ENCODE data around the gene OR51V1.
"Not testable (repeated sequence)": the region's sequence is repeated elsewhere in the genome, so short reads cannot be mapped to it uniquely, and the experiment has no call there.

Gene OR51V1

GRCh38 chr11:5200582-5200981 is at the start of gene OR51V1:
Gene OR51V1 (minus strand): TSS chr11:5200682. CDS start chr11:5200682, 0 bp downstream.
- DNase-seq = no peak

GRCh38 chr11:5249807-5250396 is 49.4 kb upstream of the OR51V1 start, which contains the start of gene HBG1:
Gene HBG1 (minus strand): TSS chr11:5249857. CDS start chr11:5249804, 53 bp downstream.
- DNase-seq = not testable (repeated sequence)

DNA sequence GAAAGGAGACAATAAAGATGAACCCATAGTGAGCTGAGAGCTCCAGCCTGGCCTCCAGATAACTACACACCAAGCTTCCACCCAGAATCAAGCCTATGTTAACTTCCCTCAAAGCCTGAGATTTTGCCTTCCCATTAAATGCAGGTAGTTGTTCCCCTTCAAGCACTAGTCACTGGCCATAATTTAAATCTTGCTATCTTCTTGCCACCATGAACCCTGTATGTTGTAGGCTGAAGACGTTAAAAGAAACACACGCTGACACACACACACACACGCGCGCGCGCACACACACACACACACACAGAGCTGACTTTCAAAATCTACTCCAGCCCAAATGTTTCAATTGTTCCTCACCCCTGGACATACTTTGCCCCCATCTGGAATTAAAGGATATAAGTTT is 48.0 kb upstream of the OR51V1 start:
- not testable (repeated sequence) for DNase-seq

DNA sequence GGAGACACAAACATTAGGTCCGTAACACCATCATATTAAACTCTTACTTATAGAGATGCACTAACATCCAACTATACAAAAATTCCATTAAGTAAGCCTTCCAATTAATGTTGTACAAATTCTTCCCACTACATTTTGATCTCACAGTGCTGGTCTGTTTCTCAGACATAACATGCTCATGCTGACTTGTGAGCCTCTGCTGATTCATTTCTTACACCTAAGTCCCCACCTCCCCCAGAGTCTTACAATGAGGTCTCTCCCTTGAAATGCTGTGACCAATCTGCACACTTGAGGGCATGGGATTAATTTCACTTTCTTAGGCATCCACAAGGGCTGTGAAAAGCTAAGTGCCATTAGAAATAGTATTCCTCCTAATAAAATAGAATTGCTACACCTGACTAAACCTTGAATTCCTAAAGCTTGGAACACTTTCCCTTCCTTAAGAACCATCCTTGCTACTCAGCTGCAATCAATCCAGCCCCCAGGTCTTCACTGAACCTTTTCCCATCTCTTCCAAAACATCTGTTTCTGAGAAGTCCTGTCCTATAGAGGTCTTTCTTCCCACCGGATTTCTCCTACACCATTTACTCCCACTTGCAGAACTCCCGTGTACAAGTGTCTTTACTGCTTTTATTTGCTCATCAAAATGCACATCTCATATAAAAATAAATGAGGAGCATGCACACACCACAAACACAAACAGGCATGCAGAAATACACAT is 47.1 kb upstream of the OR51V1 start:
- no peak for DNase-seq

GRCh38 chr11:5246772-5247471 is 46.4 kb upstream of the OR51V1 start:
- no peak for DNase-seq

- DNase-seq = no peak
Observed at GRCh38 chr11:5245155-5245554, 44.7 kb upstream of the OR51V1 start.

DNA sequence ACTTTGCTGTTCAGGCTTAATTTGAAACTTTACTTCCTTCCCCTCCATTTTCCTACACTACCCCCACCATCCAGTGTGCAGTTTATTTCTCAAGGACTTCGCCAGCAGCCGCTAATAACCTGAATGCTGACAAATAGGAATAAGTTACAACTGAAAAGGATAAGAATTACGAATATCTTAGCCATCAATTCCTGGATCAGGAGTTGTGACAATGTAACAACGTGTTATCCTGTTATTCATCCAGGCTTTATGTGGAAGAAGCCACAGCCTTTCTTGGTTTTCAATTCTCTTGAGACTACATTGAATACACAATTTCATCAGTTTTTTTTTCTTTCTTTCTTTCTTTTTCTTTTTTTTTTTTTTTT is 43.3 kb upstream of the OR51V1 start:
- DNase-seq = no peak

- no peak for DNase-seq
Observed at GRCh38 chr11:5242933-5243815, 42.7 kb upstream of the OR51V1 start.

DNA sequence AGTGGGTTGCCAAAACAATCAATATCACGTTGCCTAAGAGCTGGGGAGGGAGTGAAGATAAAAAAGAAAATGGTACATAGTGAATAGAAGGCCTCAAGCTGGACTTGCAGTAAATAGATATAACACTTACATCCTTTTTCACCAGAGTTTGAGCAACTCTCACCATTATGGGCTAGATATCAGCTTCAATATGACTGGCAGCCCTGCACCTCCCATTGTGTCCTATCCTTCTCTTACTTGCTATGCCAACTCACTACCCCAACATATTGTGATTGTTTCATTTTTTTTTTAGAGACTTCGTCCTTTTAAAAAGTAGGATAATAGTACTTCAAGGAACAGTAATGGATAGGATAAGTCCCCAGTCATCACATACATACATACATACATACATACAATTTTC is 41.7 kb upstream of the OR51V1 start:
- no peak for DNase-seq

DNA sequence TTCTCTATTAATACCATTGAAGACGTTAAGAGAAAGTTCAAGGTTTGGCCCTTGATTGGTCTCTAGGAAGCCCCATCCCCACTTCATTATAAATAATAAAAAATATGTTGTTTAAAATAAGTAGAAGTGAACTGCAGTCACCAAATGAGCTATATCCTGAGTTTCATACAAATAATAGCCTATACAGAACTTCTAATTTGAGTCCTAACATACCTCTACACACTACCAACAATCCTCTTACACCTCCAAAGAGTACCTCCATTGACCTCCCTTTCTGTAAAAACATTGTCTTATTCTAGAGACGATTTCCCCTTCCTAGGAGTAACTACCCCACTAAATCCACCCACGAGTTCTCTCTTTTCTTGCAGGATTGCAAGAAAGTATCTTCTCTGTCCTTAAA is 41.0 kb upstream of the OR51V1 start:
- DNase-seq = no peak

DNA sequence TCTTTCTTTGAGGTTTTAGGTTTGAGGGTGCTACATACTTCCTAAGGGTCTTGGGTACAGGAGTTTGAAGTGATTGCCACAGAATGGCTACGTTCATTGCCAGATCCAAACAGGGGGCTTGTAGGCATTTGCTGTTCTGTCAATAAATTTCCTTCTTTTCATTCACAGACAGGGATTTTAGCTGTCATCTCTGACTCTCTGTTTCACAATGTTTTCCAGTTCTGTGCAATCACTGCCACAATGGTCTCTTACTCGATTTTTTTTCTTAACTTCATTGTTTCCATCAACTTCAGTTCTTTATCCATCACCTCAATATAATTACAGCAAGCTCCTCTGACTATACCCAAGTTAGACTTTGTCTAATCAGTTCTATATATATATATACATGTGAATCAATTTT is 40.0 kb upstream of the OR51V1 start:
- no peak for DNase-seq

DNA sequence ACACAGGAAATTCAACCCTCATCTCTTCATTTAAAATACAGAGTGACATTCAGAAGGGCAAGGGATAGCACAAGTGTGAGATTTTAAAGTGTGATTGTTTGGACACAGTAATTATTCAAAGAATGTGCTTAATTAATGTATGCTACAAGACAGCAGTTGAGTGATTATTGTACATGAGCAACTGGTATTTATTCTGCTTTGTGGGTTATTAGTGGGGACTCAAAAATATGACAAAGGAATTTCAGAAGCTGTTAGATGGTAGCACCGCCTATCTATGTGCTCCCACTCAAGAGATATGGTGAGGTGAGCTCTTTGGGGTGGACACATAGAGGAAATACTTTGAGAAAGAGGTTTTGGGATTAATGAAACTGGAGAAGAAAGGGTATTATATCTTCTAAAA is 39.6 kb upstream of the OR51V1 start:
- DNase-seq = no peak

GRCh38 chr11:5239046-5239445 is 38.6 kb upstream of the OR51V1 start:
- DNase-seq = no peak

- DNase-seq = no peak
Observed at GRCh38 chr11:5238486-5238885, 38.0 kb upstream of the OR51V1 start.

- DNase-seq = no peak
Observed at GRCh38 chr11:5237420-5237819, 36.9 kb upstream of the OR51V1 start.

GRCh38 chr11:5235364-5236095 is 35.0 kb upstream of the OR51V1 start:
- no peak for DNase-seq

DNA sequence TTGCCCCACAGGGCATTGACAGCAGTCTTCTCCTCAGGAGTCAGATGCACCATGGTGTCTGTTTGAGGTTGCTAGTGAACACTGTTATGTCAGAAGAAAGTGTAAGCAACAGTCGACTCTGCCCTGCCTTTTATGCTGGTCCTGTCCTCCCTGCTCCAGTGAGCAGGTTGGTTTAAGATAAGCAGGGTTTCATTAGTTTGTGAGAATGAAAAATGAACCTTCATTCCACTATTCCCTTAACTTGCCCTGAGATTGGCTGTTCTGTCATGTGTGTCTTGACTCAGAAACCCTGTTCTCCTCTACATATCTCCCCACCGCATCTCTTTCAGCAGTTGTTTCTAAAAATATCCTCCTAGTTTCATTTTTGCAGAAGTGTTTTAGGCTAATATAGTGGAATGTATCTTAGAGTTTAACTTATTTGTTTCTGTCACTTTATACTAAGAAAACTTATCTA is 33.9 kb upstream of the OR51V1 start, which contains the start of gene HBD:
TSS of gene HBD (minus strand) at position 103 of the 454 bp plus-strand sequence. CDS start at position 53, 50 bp downstream.
- DNase-seq = no peak

GRCh38 chr11:5233307-5233706 is 32.8 kb upstream of the OR51V1 start:
- DNase-seq = no peak

- DNase-seq = no peak
Observed at GRCh38 chr11:5232821-5233220, 32.3 kb upstream of the OR51V1 start.

DNA sequence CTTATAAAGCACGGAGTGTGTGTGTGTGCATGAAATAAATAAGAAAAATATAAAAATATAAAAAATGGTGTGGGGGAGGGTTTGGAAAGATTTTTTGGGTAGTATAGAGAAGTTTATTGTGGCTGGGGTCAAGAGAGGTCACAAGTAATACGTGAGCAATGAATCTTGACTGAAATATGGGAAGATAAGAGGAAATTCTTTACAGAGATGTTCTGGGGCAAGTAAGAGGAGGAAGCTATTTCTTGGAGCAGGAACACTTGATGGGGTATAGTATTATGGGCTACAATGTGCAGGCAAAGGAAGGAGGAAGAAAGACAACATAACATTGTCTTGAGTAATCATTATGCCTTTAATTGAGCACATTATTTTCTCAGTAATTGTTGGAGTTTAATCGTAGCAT is 31.7 kb upstream of the OR51V1 start:
- no peak for DNase-seq

GRCh38 chr11:5231111-5231510 is 30.6 kb upstream of the OR51V1 start:
- no peak for DNase-seq

DNA sequence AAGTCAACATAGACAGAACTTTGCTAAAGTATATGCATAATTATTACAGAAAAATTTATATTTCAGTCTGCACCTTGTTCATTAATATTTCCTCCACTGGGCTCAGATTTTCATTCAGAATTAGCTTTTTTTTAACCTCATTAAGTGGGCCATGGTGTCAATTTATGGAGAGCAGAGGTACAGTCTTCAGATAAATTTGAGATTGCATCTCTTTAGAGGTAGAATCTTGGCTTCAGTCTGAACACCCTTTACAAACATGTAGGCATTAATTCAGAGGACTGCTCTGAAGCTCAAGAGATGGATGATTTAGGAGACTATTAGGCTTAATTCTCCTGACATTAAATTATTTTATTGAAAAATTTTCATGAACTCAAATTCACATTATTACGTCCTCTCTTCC is 29.8 kb upstream of the OR51V1 start:
- DNase-seq = no peak

All from AML-193 (cell line).